Dendritic cell treated with granulocyte-macrophage colony-stimulating factor and Interleukin-4, amounts not matched to agents 40 ng/mL and 50 ng/mL, for 4 days (primary cell): ENCODE measurements around the gene SFMBT2.

Source experiments
- H3K27ac Mint-ChIP-seq: one replicate; pipeline ENCODE4 v1.8.0; 2022; ENCODE audit warnings: mild to moderate bottlenecking, mixed read lengths
- H3K27me3 Mint-ChIP-seq: one replicate; pipeline ENCODE4 v1.8.0; 2022; ENCODE audit warnings: mild to moderate bottlenecking, mixed read lengths
- H3K36me3 Mint-ChIP-seq: one replicate; pipeline ENCODE4 v1.8.0; 2022; ENCODE audit warnings: low read depth, mixed read lengths
- H3K4me1 Mint-ChIP-seq: one replicate; pipeline ENCODE4 v1.8.0; 2022; ENCODE audit warnings: low read depth, mixed read lengths
- H3K4me3 Mint-ChIP-seq: one replicate; pipeline ENCODE4 v1.8.0; 2022; ENCODE audit warnings: mild to moderate bottlenecking, moderate library complexity, mixed read lengths
- H3K9me3 Mint-ChIP-seq: one replicate; pipeline ENCODE4 v1.8.0; 2022; ENCODE audit warnings: mixed read lengths
- intact Hi-C: fragments of 100-400 bp; cut with micrococcal nuclease; formaldehyde crosslinking; loops from one replicate; pipeline ENCODE4 v1.15.0; 2022

SFMBT2 gene

GRCh38 chr10:7134448-7134847 is 276.4 kb downstream of the SFMBT2 start:
- Mint-ChIP-seq H3K27me3 (peaks cover 5% of the 10 kb centered on the region), H3K27ac (no peak overlapping the region)
- intact Hi-C loops: no loop called here

GRCh38 chr10:7133958-7134357 is 276.9 kb downstream of the SFMBT2 start:
- Mint-ChIP-seq H3K4me1 (no peaks in the 10 kb centered on the region), H3K36me3 (no peaks in the 10 kb centered on the region), H3K27ac (no peak overlapping the region)

More at GRCh38 chr10:7134448-7134847, 276.4 kb downstream of the SFMBT2 start:
- Mint-ChIP-seq H3K36me3 (no peaks in the 10 kb centered on the region), H3K9me3 (no peaks in the 10 kb centered on the region), H3K4me3 (no peak overlapping the region), H3K4me1 (no peaks in the 10 kb centered on the region)

GRCh38 chr10:7133278-7133677 is 277.6 kb downstream of the SFMBT2 start:
- Mint-ChIP-seq H3K27me3 (peaks cover 5% of the 10 kb centered on the region), H3K9me3 (no peaks in the 10 kb centered on the region), H3K4me1 (no peaks in the 10 kb centered on the region), H3K36me3 (no peaks in the 10 kb centered on the region), H3K4me3 (no peak overlapping the region), H3K27ac (no peak overlapping the region)
- intact Hi-C loops: no loop called here

More at GRCh38 chr10:7133958-7134357, 276.9 kb downstream of the SFMBT2 start:
- Mint-ChIP-seq H3K4me3 (no peak overlapping the region), H3K27me3 (peaks cover 5% of the 10 kb centered on the region), H3K9me3 (no peaks in the 10 kb centered on the region)
- intact Hi-C loops: no loop called here

- no peaks in the 10 kb centered on the region for H3K36me3 Mint-ChIP-seq
- H3K4me3 Mint-ChIP-seq: no peak overlapping the region
- H3K27me3 Mint-ChIP-seq: peaks cover 2% of the 10 kb centered on the region
- intact Hi-C loops: no loop called here
- no peak overlapping the region for H3K27ac Mint-ChIP-seq
- no peaks in the 10 kb centered on the region for H3K4me1 Mint-ChIP-seq
- H3K9me3 Mint-ChIP-seq: no peaks in the 10 kb centered on the region
Measured at GRCh38 chr10:7130191-7130911, 280.5 kb downstream of the SFMBT2 start.

- Mint-ChIP-seq H3K4me3 (no peak overlapping the region), H3K9me3 (no peaks in the 10 kb centered on the region), H3K27me3 (peaks cover 2% of the 10 kb centered on the region), H3K4me1 (peaks cover 12% of the 10 kb centered on the region), H3K36me3 (no peaks in the 10 kb centered on the region), H3K27ac (no peak overlapping the region)
- intact Hi-C loops: no loop called here
Measured at GRCh38 chr10:7123774-7124173, 287.1 kb downstream of the SFMBT2 start.

GRCh38 chr10:7122561-7122960 is 288.3 kb downstream of the SFMBT2 start:
- peaks cover 12% of the 10 kb centered on the region for H3K4me1 Mint-ChIP-seq
- intact Hi-C loops: no loop called here

GRCh38 chr10:7121154-7121797 is 289.6 kb downstream of the SFMBT2 start:
- H3K36me3 Mint-ChIP-seq: no peaks in the 10 kb centered on the region
- no peak overlapping the region for H3K27ac Mint-ChIP-seq
- H3K27me3 Mint-ChIP-seq: peaks cover 2% of the 10 kb centered on the region
- H3K4me3 Mint-ChIP-seq: no peak overlapping the region
- intact Hi-C loops: loop anchor here (2.0 kb wide), 1 partner anchor 288 kb away; no protein-coding TSS in a partner anchor
- no peaks in the 10 kb centered on the region for H3K9me3 Mint-ChIP-seq
- H3K4me1 Mint-ChIP-seq: peaks cover 12% of the 10 kb centered on the region

More at GRCh38 chr10:7122561-7122960, 288.3 kb downstream of the SFMBT2 start:
- Mint-ChIP-seq H3K4me3 (no peak overlapping the region), H3K9me3 (no peaks in the 10 kb centered on the region), H3K27ac (no peak overlapping the region), H3K27me3 (peaks cover 2% of the 10 kb centered on the region), H3K36me3 (no peaks in the 10 kb centered on the region)

GRCh38 chr10:7119325-7120015 is 291.4 kb downstream of the SFMBT2 start:
- no peaks in the 10 kb centered on the region for H3K9me3 Mint-ChIP-seq
- H3K4me1 Mint-ChIP-seq: peaks cover 12% of the 10 kb centered on the region
- H3K4me3 Mint-ChIP-seq: no peak overlapping the region
- H3K27ac Mint-ChIP-seq: no peak overlapping the region
- intact Hi-C loops: loop anchor here (2.0 kb wide), 1 partner anchor 289 kb away; no protein-coding TSS in a partner anchor
- H3K27me3 Mint-ChIP-seq: peaks cover 2% of the 10 kb centered on the region
- H3K36me3 Mint-ChIP-seq: no peaks in the 10 kb centered on the region

- H3K4me3 Mint-ChIP-seq: no peak overlapping the region
- intact Hi-C loops: no loop called here
- no peak overlapping the region for H3K27ac Mint-ChIP-seq
- no peaks in the 10 kb centered on the region for H3K9me3 Mint-ChIP-seq
- H3K36me3 Mint-ChIP-seq: no peaks in the 10 kb centered on the region
- no peaks in the 10 kb centered on the region for H3K4me1 Mint-ChIP-seq
- H3K27me3 Mint-ChIP-seq: no peaks in the 10 kb centered on the region
Measured at GRCh38 chr10:7117806-7118674, 292.8 kb downstream of the SFMBT2 start.

- no peaks in the 10 kb centered on the region for H3K36me3 Mint-ChIP-seq
- no peaks in the 10 kb centered on the region for H3K4me1 Mint-ChIP-seq
- H3K27ac Mint-ChIP-seq: no peak overlapping the region
- no peaks in the 10 kb centered on the region for H3K27me3 Mint-ChIP-seq
- H3K4me3 Mint-ChIP-seq: no peak overlapping the region
- intact Hi-C loops: no loop called here
- H3K9me3 Mint-ChIP-seq: no peaks in the 10 kb centered on the region
Measured at GRCh38 chr10:7117177-7117799, 293.5 kb downstream of the SFMBT2 start.

- no peak overlapping the region for H3K27ac Mint-ChIP-seq
- H3K27me3 Mint-ChIP-seq: no peaks in the 10 kb centered on the region
- no peaks in the 10 kb centered on the region for H3K36me3 Mint-ChIP-seq
- H3K4me1 Mint-ChIP-seq: no peaks in the 10 kb centered on the region
- intact Hi-C loops: no loop called here
- H3K4me3 Mint-ChIP-seq: no peak overlapping the region
- H3K9me3 Mint-ChIP-seq: peaks cover 9% of the 10 kb centered on the region
Measured at GRCh38 chr10:7111561-7111960, 299.3 kb downstream of the SFMBT2 start.

- intact Hi-C loops: no loop called here
Measured at GRCh38 chr10:7111089-7111488, 299.7 kb downstream of the SFMBT2 start.

More at GRCh38 chr10:7111089-7111488, 299.7 kb downstream of the SFMBT2 start:
- Mint-ChIP-seq H3K36me3 (no peaks in the 10 kb centered on the region), H3K9me3 (peaks cover 9% of the 10 kb centered on the region), H3K4me1 (peaks cover 3% of the 10 kb centered on the region), H3K27ac (no peak overlapping the region), H3K27me3 (no peaks in the 10 kb centered on the region), H3K4me3 (no peak overlapping the region)
